Measurements from ENCODE around the gene ZNRF3. TPM values are rescaled to one million over a fixed set of nuclear protein-coding genes. Genes with fewer than 3 reads are reported as not detected.
"Not testable (repeated sequence)": the region's sequence is repeated elsewhere in the genome, so short reads cannot be mapped to it uniquely, and the experiment has no call there.

The ZNRF3 gene
- total RNA-seq, 2 experiments from 2014 or later: 0.58 to 0.72 TPM

DNA sequence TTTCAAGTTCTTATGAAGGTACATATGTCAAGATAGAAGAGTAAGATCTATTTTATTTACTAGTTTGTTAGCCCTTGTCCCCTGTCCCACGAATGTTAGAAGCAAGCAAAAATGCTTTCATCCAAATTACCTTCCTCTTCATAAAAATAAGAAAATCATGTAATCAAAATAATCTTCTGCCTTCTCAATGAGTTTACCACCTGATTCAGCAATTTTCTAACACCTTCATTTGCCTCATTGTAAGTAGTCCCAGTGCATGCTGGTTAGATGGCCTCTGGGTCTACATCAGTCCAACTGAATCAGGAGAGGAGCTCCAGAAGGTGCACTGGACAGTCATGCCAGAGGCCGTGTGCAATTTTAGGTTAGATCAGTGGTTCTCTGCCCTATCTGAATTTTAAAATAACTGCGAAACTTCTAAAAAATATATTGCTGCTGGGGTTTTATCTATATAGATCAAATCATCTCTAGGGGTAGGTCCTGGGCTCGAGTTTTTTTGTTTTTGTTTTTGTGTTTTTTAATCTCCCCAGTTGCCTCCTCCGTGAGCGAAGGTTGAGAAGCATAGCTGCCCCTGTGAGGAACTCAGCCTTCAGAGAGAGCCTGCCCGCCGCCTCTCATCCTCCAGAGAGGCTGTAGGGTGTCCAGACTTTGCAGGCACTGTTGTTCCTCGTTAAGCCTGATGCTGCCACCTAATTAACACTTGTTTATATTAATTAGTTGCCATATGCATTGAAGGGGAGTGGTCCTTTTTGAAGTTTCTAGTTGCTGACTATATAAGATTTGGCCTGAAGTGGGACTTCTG, 146.0 kb downstream of the ZNRF3 start:
- Mint-ChIP-seq H3K27me3 (peaks cover 51% of the 10 kb centered on the region), H3K4me3 (no peak overlapping the region)
- DNase-seq: no peak

DNA sequence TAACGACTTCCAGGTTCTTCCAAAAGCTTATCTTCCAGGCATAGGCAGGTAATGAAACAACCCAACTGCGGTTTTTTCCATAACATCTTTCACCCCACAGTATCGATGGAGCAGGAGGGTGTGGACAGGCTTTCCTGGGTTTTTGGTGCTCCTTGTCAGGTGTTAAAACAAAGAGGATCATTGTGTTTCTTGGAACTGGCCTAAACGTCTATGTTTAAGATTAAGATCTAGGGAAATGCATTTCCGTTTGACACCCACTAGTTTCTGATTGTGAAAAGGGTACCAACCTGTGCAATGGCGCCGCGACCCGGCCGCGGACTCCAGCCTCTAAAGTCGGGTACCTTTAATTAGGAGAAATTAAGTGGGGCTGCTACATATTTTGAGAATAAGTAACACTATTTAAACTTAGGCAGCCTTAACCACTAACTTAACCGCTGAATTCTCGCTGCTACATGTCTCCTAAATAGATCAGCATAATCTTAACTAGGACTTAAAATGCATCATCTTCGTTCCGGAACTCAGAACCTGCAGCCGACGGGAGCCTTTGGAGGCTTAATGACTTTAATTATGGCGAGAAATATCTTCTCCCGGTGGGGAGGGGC, 146.7 kb downstream of the ZNRF3 start:
- Mint-ChIP-seq H3K36me3 (ENCODE audit: low read depth) (no peaks in the 10 kb centered on the region), H3K27me3 (peaks cover 55% of the 10 kb centered on the region), H3K4me1 (peaks cover 7% of the 10 kb centered on the region), H3K27ac (no peak overlapping the region), H3K9me3 (no peaks in the 10 kb centered on the region), H3K4me3 (no peak overlapping the region)
- ChIA-PET POLR2A (no interaction called here), CTCF (interaction anchor here (2.4 kb wide), 1 partner anchor 11 kb away, joined by 5 read pairs; no protein-coding TSS in a partner anchor)
- DNase-seq: peak; percentile 8

More for the DNA sequence above, 146.0 kb downstream of the ZNRF3 start:
- ChIA-PET POLR2A (no interaction called here), CTCF (interaction anchor here (2.4 kb wide), 1 partner anchor 11 kb away, joined by 5 read pairs; no protein-coding TSS in a partner anchor)
- Mint-ChIP-seq H3K9me3 (no peaks in the 10 kb centered on the region), H3K27ac (no peak overlapping the region), H3K36me3 (ENCODE audit: low read depth) (no peaks in the 10 kb centered on the region), H3K4me1 (peaks cover 7% of the 10 kb centered on the region)

GRCh38 chr22:29030618-29031226, 147.3 kb downstream of the ZNRF3 start:
- no peak for DNase-seq
- CTCF ChIA-PET: interaction anchor here (0.5 to 2.4 kb wide), 2 partner anchors 10 to 150 kb away, joined by 4 to 5 read pairs; no protein-coding TSS in a partner anchor

GRCh38 chr22:29031227-29032011, 148.0 kb downstream of the ZNRF3 start:
- Mint-ChIP-seq H3K27ac (no peak overlapping the region), H3K4me1 (peaks cover 7% of the 10 kb centered on the region), H3K36me3 (ENCODE audit: low read depth) (no peaks in the 10 kb centered on the region), H3K4me3 (no peak overlapping the region), H3K27me3 (peaks cover 50% of the 10 kb centered on the region), H3K9me3 (no peaks in the 10 kb centered on the region)
- CTCF ChIA-PET: interaction anchor here (2.4 kb wide), 1 partner anchor 9 kb away, joined by 5 read pairs; no protein-coding TSS in a partner anchor
- DNase-seq: no peak
- POLR2A ChIA-PET: no interaction called here

More at GRCh38 chr22:29030618-29031226, 147.3 kb downstream of the ZNRF3 start:
- POLR2A ChIA-PET: no interaction called here
- Mint-ChIP-seq H3K4me3 (no peak overlapping the region), H3K9me3 (no peaks in the 10 kb centered on the region), H3K36me3 (ENCODE audit: low read depth) (no peaks in the 10 kb centered on the region), H3K27me3 (peaks cover 52% of the 10 kb centered on the region), H3K27ac (no peak overlapping the region), H3K4me1 (peaks cover 7% of the 10 kb centered on the region)

- H3K36me3 Mint-ChIP-seq (ENCODE audit: low read depth): no peaks in the 10 kb centered on the region
- ChIA-PET POLR2A (no interaction called here), CTCF (no interaction called here)
Measured at GRCh38 chr22:29032014-29032475, 148.7 kb downstream of the ZNRF3 start.

GRCh38 chr22:29032584-29032983, 149.2 kb downstream of the ZNRF3 start:
- Mint-ChIP-seq H3K9me3 (no peaks in the 10 kb centered on the region), H3K27me3 (peaks cover 48% of the 10 kb centered on the region), H3K36me3 (ENCODE audit: low read depth) (no peaks in the 10 kb centered on the region), H3K4me1 (peaks cover 7% of the 10 kb centered on the region), H3K27ac (no peak overlapping the region), H3K4me3 (no peak overlapping the region)
- POLR2A ChIA-PET: no interaction called here
- CTCF ChIA-PET: interaction anchor here (0.6 to 0.7 kb wide), 2 partner anchors 29 to 76 kb away, joined by 3 to 4 read pairs; no protein-coding TSS in a partner anchor
- no peak for DNase-seq

More at GRCh38 chr22:29032014-29032475, 148.7 kb downstream of the ZNRF3 start:
- no peaks in the 10 kb centered on the region for H3K9me3 Mint-ChIP-seq
- H3K4me1 Mint-ChIP-seq: peaks cover 7% of the 10 kb centered on the region
- H3K27ac Mint-ChIP-seq: no peak overlapping the region
- peaks cover 50% of the 10 kb centered on the region for H3K27me3 Mint-ChIP-seq
- DNase-seq: no peak
- no peak overlapping the region for H3K4me3 Mint-ChIP-seq

- Mint-ChIP-seq H3K27ac (no peak overlapping the region), H3K36me3 (ENCODE audit: low read depth) (no peaks in the 10 kb centered on the region), H3K4me1 (no peaks in the 10 kb centered on the region), H3K4me3 (no peak overlapping the region), H3K27me3 (peaks cover 18% of the 10 kb centered on the region), H3K9me3 (no peaks in the 10 kb centered on the region)
- no peak for DNase-seq
- CTCF ChIA-PET: no interaction called here
- POLR2A ChIA-PET: no interaction called here
Measured at GRCh38 chr22:29037340-29037932, 154.1 kb downstream of the ZNRF3 start.

GRCh38 chr22:29039148-29039547, 155.8 kb downstream of the ZNRF3 start:
- no peaks in the 10 kb centered on the region for H3K36me3 Mint-ChIP-seq (ENCODE audit: low read depth)
- POLR2A ChIA-PET: no interaction called here
- no peaks in the 10 kb centered on the region for H3K9me3 Mint-ChIP-seq
- H3K4me3 Mint-ChIP-seq: no peak overlapping the region
- DNase-seq: no peak
- CTCF ChIA-PET: interaction anchor here (0.7 to 2.8 kb wide), 5 partner anchors 9 to 321 kb away, joined by 3 to 11 read pairs (median 3); no protein-coding TSS in a partner anchor
- no peaks in the 10 kb centered on the region for H3K4me1 Mint-ChIP-seq
- H3K27me3 Mint-ChIP-seq: peaks cover 13% of the 10 kb centered on the region
- H3K27ac Mint-ChIP-seq: no peak overlapping the region

GRCh38 chr22:29039684-29040083, 156.3 kb downstream of the ZNRF3 start:
- H3K36me3 Mint-ChIP-seq (ENCODE audit: low read depth); H3K27ac Mint-ChIP-seq; H3K4me1 Mint-ChIP-seq; DNase-seq; POLR2A ChIA-PET; H3K9me3 Mint-ChIP-seq; H3K4me3 Mint-ChIP-seq: not testable (repeated sequence)
- H3K27me3 Mint-ChIP-seq: peaks cover 10% of the 10 kb centered on the region
- CTCF ChIA-PET: interaction anchor here (0.6 to 2.8 kb wide), 7 partner anchors 9 to 998 kb away, joined by 3 to 11 read pairs (median 3); no protein-coding TSS in a partner anchor

GRCh38 chr22:29040385-29041275, 157.3 kb downstream of the ZNRF3 start:
- H3K36me3 Mint-ChIP-seq (ENCODE audit: low read depth): no peaks in the 10 kb centered on the region
- peak; percentile 81 for DNase-seq
- no peaks in the 10 kb centered on the region for H3K4me1 Mint-ChIP-seq
- H3K27me3 Mint-ChIP-seq: peaks cover 9% of the 10 kb centered on the region
- no peak overlapping the region for H3K4me3 Mint-ChIP-seq
- H3K9me3 Mint-ChIP-seq: no peaks in the 10 kb centered on the region
- ChIA-PET CTCF (interaction anchor here (0.5 to 2.8 kb wide), 20 partner anchors 8 to 999 kb away, joined by 3 to 11 read pairs (median 4); partner anchors contain the start of gene XBP1), POLR2A (interaction anchor here (0.7 to 0.8 kb wide), 2 partner anchors 441 to 447 kb away, joined by 3 to 4 read pairs; no protein-coding TSS in a partner anchor)
- no peak overlapping the region for H3K27ac Mint-ChIP-seq

GRCh38 chr22:29041408-29041807, 158.0 kb downstream of the ZNRF3 start:
- Mint-ChIP-seq H3K27me3 (peaks cover 8% of the 10 kb centered on the region), H3K4me3 (no peak overlapping the region), H3K27ac (no peak overlapping the region), H3K4me1 (no peaks in the 10 kb centered on the region), H3K36me3 (ENCODE audit: low read depth) (no peaks in the 10 kb centered on the region), H3K9me3 (no peaks in the 10 kb centered on the region)
- ChIA-PET CTCF (interaction anchor here (0.9 to 2.8 kb wide), 9 partner anchors 14 to 441 kb away, joined by 3 to 11 read pairs (median 4); partner anchors contain the start of gene XBP1), POLR2A (interaction anchor here (0.8 kb wide), 1 partner anchor 442 kb away, joined by 4 read pairs; no protein-coding TSS in a partner anchor)
- DNase-seq: no peak

All from activated CD4-positive, alpha-beta T cell treated with anti-CD3 and anti-CD28 coated beads, Interleukin-2, amount 10 ng/mL, durations not matched to agents 7 days and 5 days (primary cell).